ENCODE data around the gene PCID2.

DNA sequence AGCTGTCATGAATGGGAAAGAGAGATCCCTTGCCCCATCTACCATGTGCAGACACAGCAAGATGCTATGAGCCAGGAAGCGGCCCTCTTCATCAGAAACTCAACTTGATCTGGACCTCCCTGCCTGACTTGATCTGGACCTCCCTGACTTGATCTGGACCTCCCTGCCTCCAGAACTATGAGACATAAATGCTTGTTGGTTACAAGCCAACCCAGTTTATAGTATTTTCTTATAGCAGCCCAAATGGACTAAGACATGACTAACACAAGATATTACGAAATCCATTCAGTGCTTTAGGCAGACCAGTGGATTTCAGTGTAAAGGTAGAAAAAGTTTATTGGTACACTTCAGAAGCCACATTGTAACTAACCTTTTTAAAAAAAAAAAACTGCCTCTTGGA lies 15.6 kb downstream of the PCID2 start:
- TF ChIP-seq GATA2 (IDR thresholded peaks at IDR 0.05; ENCODE audit: low read depth, low read length) (no peak), GATA3 (IDR thresholded peaks at IDR 0.05; ENCODE audit: low read depth, low read length) (no peak)

Measured in SH-SY5Y (cell line).